GM10266 (cell line): Measurements from ENCODE around the gene PYROXD2.
"Not testable (repeated sequence)": the region's sequence is repeated elsewhere in the genome, so short reads cannot be mapped to it uniquely, and the experiment has no call there.

Experiments used
- DNase-seq: peaks from one replicate; pipeline ENCODE4 v3.0.0; 2012; ENCODE audit errors: extremely low spot score
- TF ChIP-seq, protein P1 (sequence below): IDR thresholded peaks from 2 replicates; pipeline ENCODE4 v1.5.1; 2012; ENCODE audit warnings: mild to moderate bottlenecking, low read depth; ENCODE audit not compliant: control insufficient read depth, insufficient read depth; ENCODE audit errors: missing control alignments

PYROXD2 gene

DNA sequence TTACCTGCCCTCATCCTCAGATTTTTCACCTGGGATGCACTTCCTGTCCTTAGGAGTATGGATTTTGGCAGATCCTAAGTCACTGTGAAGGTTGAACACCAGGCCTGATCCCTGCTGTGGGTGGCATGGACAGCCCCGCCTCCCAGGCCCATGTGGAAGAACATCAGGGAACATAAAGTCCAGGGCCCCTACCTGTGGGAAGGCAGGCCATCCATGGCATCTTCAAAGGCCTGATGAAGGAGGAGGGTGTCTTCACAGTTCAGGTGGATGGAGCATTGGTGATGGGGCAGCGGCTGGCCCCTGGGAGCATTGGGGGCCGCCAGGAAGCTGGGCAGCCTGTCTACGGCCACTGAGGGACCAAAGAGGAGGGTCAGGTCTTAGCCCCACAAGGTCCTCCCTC lies 24.6 kb downstream of the PYROXD2 start:
- no peak for DNase-seq
- TF ChIP-seq, protein P1, sequence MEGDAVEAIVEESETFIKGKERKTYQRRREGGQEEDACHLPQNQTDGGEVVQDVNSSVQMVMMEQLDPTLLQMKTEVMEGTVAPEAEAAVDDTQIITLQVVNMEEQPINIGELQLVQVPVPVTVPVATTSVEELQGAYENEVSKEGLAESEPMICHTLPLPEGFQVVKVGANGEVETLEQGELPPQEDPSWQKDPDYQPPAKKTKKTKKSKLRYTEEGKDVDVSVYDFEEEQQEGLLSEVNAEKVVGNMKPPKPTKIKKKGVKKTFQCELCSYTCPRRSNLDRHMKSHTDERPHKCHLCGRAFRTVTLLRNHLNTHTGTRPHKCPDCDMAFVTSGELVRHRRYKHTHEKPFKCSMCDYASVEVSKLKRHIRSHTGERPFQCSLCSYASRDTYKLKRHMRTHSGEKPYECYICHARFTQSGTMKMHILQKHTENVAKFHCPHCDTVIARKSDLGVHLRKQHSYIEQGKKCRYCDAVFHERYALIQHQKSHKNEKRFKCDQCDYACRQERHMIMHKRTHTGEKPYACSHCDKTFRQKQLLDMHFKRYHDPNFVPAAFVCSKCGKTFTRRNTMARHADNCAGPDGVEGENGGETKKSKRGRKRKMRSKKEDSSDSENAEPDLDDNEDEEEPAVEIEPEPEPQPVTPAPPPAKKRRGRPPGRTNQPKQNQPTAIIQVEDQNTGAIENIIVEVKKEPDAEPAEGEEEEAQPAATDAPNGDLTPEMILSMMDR, result no peak

DNA sequence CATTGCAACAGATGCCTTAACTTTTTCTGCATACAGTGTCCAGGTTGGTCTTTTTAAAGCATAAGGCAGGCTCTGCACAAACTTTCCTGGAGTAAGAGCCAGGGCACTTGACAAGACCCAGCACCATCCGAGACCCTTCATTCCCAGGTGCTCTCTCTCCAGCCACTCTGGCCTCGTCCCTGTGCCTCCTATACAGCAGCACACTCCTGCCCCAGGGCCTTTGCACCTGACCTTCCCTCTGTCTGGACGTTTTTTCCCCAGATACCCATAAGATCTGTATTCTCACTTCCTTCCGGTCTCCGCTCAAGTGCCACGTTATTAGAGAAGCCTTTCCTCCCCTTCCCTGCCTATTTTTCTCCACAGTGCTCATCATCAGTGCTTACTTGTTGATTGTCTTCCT lies 25.6 kb downstream of the PYROXD2 start:
- TF ChIP-seq, protein P1, result no peak
- no peak for DNase-seq

DNA sequence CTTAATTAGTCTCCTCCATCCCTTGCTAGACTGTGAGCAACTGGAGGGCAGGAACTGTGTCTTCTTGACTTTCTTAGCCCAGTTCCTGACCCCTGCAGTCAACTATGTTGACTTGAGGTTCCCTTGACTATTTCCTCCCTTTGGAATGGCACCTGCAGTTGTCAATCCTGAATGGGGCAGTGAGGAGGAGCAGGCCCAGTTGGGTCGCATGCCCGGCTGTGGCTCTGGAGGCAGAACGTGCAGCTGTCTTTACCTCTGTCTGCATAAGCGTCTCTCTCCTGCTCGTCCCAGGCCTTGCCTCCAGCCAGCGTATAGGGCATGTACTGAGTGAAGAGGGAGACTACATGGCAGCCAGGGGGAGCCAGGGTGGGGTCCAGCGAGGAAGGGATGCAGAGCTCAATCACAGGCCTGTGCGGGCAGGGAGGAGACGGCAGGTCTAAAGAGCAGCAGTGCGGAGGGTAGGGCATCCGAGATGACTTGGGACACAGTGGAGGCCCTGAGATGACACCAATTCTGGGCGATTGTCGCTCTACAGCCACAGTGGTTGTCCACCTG lies 26.8 kb downstream of the PYROXD2 start:
- no peak for DNase-seq
- TF ChIP-seq, protein P1, result no peak

DNA sequence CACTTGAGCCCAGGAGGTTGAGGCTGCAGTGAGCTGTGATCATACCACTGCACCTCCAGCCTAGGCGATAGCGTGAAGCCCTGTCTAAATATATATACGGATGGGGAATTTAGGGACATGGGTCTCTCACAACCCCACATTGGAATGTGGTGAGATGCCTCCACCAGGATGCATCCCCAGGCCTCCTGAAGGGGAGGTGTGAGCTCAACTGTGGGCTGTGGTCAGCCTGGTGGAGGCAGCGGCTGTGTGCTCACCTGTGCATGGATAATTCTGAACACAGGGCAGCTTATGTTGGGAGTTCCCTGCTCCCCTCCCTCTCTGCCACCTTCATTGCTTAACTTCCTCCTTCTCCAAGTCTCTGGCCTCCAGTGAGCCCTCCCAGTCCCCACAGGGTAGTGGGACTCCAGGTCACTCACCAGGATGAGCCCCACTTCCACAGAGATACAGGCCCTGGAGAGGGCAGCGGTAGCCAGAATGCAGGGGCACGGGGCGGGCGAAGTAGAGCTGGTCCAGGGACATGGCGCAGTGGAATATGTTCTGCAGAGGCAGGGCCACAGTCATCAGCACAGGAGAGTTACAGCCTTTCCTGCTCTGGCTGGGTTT lies 30.4 kb downstream of the PYROXD2 start:
- no peak for DNase-seq
- TF ChIP-seq, protein P1, result no peak

DNA sequence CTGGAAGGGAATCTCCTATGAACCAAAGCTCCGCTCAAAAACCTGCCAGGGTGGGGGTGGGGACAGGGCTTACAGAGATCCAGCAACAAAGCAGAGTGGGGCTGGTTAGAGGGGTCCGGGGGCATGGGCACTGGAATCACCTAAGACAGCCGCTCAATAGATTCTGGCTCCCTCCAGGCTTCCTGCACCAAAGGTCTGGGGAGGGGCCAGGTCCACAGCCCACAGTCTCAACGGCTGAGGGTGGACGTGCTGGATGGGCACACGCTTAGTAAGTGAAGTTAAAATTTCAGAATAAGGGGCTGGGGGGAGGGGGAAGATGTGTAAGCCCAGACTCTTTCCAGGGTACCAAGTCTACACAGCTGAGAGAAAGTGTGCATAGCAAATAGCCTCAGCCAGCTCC lies 31.1 kb downstream of the PYROXD2 start:
- TF ChIP-seq, protein P1, result no peak

DNA sequence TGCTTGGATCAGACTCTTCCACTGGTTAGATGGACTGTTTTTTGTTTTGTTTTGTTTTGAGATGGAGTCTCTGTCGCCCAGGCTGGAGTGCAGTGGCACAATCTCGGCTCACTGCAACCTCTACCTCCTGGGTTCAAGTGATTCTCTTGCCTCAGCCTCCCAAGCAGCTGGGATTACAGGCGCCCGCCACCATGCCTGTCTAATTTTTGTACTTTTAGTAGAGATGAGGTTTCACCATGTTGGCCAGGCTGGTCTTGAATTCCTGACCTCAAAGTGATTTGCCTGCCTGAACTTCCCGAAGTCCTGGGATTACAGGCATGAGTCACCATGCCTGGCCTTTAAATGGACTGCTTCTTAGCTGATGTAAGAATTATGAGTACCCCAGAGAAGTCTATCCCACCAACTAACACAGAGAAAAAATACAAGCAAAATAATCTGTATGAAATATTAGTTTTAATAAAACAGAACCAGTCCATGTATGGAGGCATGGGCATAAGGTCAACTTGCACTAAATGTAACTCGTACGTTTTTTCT lies 31.8 kb downstream of the PYROXD2 start:
- not testable (repeated sequence) for DNase-seq

More for the DNA sequence above, 31.1 kb downstream of the PYROXD2 start:
- no peak for DNase-seq

DNA sequence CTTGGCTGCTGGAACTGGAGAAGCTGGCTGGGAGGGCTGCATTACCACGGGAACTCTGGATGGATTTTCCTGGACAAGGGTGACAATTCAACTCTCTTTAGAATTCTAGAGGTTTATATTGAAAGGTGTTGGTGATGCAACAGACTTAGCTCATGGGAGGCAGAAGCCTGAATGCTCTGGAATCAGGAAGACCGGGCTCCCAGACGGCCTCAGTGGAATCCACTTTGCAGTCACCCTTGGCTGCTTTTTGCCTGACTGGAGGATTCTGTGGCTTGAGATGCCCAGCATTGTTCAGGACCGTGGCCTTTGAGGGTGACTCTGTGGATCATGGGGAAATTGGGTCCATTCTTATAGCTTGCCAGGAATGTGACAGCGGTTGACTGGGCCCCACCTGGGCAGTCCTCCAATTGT lies 32.3 kb downstream of the PYROXD2 start:
- DNase-seq, result no peak
- TF ChIP-seq, protein P1, result no peak
